Sigmoid colon (tissue), 7 donors: ENCODE measurements around the gene OTUD1. TPM values are rescaled to one million over a fixed set of nuclear protein-coding genes. Genes with fewer than 3 reads are reported as not detected.

ENCODE experiments used
- DNase-seq: peaks from one replicate; pipeline ENCODE4 v3.0.0-alpha.2; 2019
- H3K27ac ChIP-seq, 4 donors: fragments of 200-600 bp; sonication (generic); one replicate each; pipeline ENCODE4 v1.5.1; 2016 to 2019; ENCODE audit warnings: mild to moderate bottlenecking in 1 of 4
- H3K27me3 ChIP-seq, 3 donors: fragments of 200-600 bp; sonication (generic); one replicate each; pipeline ENCODE4 v1.5.1; 2019; ENCODE audit warnings: mild to moderate bottlenecking in 1 of 3
- H3K36me3 ChIP-seq, 4 donors: fragments of 200-600 bp; sonication (generic); one replicate each; pipeline ENCODE4 v1.5.1; 2016 to 2019
- H3K4me1 ChIP-seq, 4 donors: fragments of 200-600 bp; sonication (generic); one replicate each; pipeline ENCODE4 v1.5.1; 2017 to 2019
- H3K4me3 ChIP-seq, 4 donors: fragments of 200-600 bp; sonication (generic); one replicate each; pipeline ENCODE4 v1.5.1; 2017 to 2019; ENCODE audit warnings: mild to moderate bottlenecking in 2 of 4, moderate library complexity in 1 of 4
- H3K9me3 ChIP-seq, 4 donors: fragments of 200-600 bp in 3 of 4; sonication (generic) in 3 of 4; one replicate each; pipeline versions ENCODE4 v1.5.1 to v1.6.1; 2013 to 2019
- EP300 ChIP-seq, 4 donors: sonication (generic); formaldehyde crosslinking; IDR thresholded peaks; one replicate each; pipeline ENCODE4 v1.6.1; 2017; ENCODE audit warnings: antibody characterized with exemption in 4 of 4
- POLR2A ChIP-seq, 2 donors: fragments of 450-650 bp; IDR thresholded peaks; one replicate each; pipeline ENCODE4 v1.6.1; 2016; ENCODE audit warnings: antibody characterized with exemption in 2 of 2, mild to moderate bottlenecking in 2 of 2, moderate library complexity in 2 of 2
- POLR2AphosphoS5 ChIP-seq, 4 donors: sonication (generic); formaldehyde crosslinking; IDR thresholded peaks; one replicate each; pipeline ENCODE4 v1.6.1; 2017; ENCODE audit warnings: antibody characterized with exemption in 4 of 4
- WGBS, 2 donors: extraction: QIAGEN DNeasy Blood & Tissue Kit; methylation state at CpG; one replicate each; pipeline ENCODE4 v1.1.7; 2013; 5-methylcytosine and 5-hydroxymethylcytosine counted together
- intact Hi-C: fragments of 100-400 bp; cut with DNase I; formaldehyde crosslinking; loops from one replicate; pipeline ENCODE4 v1.15.1; 2023
- polyA plus RNA-seq, 3 donors: library from polyadenylated mRNA; stranded (reverse); fragments of 200-250 nt; gene quantifications; one replicate each; pipeline ENCODE4 v1.2.3, GENCODE V29; 2013
- total RNA-seq, 4 donors: library from RNA; depleted of rRNA; stranded (reverse); fragments of >200 nt; gene quantifications; one replicate each; pipeline ENCODE4 v1.1.0, GENCODE V29; 2016
- TF ChIP-seq, protein P1 (sequence below), 4 experiments: fragments of 450-650 bp in 3 of 4; fragments of 200-600 bp in 1 of 4; IDR thresholded peaks; one replicate each; pipeline ENCODE4 v1.5.1; 2016 to 2019; ENCODE audit warnings: antibody characterized with exemption in 4 of 4, mild to moderate bottlenecking in 3 of 4, moderate library complexity in 2 of 4
- donor health status: healthy with polysubstance abuse.
- donor health status: Bipolar disorder and iron deficiency.
- donor health status: healthy.

Gene OTUD1
- total and polyA plus RNA-seq, 7 donors = 6.7 to 19.2 (median 13.2) TPM

DNA sequence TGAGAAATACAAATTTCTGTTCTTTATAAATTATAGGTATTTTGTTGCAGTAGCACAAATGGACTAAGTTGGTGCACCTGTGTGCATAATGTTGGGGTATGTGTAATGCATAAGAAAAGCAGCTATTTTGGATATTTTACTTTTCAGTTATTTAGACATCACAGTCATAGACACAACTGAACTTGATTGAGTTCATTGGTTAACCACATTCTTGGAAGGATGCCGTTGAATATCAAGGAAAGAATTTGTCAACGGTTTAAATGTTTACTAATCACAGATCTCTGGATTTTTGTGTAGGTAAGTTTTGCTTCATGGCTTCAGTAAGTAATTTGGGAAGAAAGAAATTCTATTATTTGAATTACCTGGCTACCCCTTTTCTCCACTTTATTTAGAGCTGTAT is 4.1 kb downstream of the OTUD1 start:
- WGBS, 2 donors = 61 to 66% methylated on average over 2 of the region's 2 CpGs
- H3K4me1 ChIP-seq = peaks cover 0 to 35% (median 31%) of the 10 kb centered on the region in 4 donors
- no peak for DNase-seq
- peaks cover 0 to 7% (median 2%) of the 10 kb centered on the region in 4 donors for H3K36me3 ChIP-seq
- H3K9me3 ChIP-seq = no peaks in the 10 kb centered on the region
- no peak overlapping the region for H3K27ac ChIP-seq
- no peak overlapping the region for H3K4me3 ChIP-seq
- intact Hi-C loops = loop anchor here (5.0 to 10.0 kb wide), 2 partner anchors 1272 to 1441 kb away; partner anchors contain the start of gene DNAJC1
- no peak for TF ChIP-seq EP300 (IDR thresholded peaks at IDR 0.05)
- no peak for TF ChIP-seq POLR2AphosphoS5 (IDR thresholded peaks at IDR 0.05)
- TF ChIP-seq, protein P1, sequence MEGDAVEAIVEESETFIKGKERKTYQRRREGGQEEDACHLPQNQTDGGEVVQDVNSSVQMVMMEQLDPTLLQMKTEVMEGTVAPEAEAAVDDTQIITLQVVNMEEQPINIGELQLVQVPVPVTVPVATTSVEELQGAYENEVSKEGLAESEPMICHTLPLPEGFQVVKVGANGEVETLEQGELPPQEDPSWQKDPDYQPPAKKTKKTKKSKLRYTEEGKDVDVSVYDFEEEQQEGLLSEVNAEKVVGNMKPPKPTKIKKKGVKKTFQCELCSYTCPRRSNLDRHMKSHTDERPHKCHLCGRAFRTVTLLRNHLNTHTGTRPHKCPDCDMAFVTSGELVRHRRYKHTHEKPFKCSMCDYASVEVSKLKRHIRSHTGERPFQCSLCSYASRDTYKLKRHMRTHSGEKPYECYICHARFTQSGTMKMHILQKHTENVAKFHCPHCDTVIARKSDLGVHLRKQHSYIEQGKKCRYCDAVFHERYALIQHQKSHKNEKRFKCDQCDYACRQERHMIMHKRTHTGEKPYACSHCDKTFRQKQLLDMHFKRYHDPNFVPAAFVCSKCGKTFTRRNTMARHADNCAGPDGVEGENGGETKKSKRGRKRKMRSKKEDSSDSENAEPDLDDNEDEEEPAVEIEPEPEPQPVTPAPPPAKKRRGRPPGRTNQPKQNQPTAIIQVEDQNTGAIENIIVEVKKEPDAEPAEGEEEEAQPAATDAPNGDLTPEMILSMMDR (IDR thresholded peaks at IDR 0.05) = no peak
- no peak for TF ChIP-seq POLR2A (IDR thresholded peaks at IDR 0.05)
- H3K27me3 ChIP-seq = no peaks in the 10 kb centered on the region

DNA sequence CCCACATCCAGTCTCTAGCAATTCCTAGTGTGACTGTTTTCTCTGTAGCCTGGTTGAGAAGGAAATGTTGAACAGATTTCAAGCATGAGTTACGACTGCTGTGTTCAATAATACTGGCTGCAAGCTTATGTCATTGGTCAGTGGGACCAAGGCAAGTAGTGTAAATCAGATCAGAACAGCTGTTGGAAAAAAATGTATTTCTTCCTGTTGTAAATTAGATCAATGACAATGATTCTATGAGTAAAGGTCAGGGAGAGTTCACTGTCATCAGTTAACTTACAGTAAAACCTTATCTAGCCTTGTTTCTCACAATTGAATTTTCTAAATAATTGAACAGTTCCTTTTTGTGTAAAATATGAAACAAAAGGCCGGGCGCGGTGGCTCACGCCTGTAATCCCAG is 6.7 kb downstream of the OTUD1 start:
- intact Hi-C loops = loop anchor here (10.0 kb wide), 1 partner anchor 1269 kb away; no protein-coding TSS in a partner anchor
- no peak for TF ChIP-seq POLR2AphosphoS5 (IDR thresholded peaks at IDR 0.05)
- no peak for TF ChIP-seq POLR2A (IDR thresholded peaks at IDR 0.05)
- TF ChIP-seq, protein P1 (IDR thresholded peaks at IDR 0.05) = no peak
- no peak for TF ChIP-seq EP300 (IDR thresholded peaks at IDR 0.05)
- H3K9me3 ChIP-seq = no peaks in the 10 kb centered on the region
- no peak overlapping the region for H3K27ac ChIP-seq
- peaks cover 0 to 34% (median 28%) of the 10 kb centered on the region in 4 donors for H3K4me1 ChIP-seq
- H3K4me3 ChIP-seq = no peak overlapping the region
- WGBS, 2 donors = 88 to 93% methylated on average over 5 of the region's 5 CpGs
- peaks cover 0 to 7% (median 2%) of the 10 kb centered on the region in 4 donors for H3K36me3 ChIP-seq
- no peaks in the 10 kb centered on the region for H3K27me3 ChIP-seq
- no peak for DNase-seq

DNA sequence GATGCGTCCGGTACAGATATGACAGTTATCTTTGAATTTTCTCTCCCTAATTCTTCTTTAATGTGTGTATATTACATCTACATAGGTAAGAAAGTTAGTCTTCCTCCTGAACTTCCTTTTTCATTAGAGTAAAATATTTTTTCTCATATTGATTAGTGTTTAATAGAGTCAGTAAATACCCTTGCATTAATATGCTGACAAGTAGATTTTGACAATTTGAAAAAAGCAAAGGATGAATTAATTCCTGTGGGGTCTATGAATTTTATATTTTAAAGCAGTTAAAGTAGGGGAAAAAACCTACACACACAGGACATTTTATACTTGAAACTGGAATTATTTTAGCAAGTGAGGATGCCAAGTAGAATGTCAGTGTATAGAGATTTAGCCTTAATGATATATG is 9.4 kb downstream of the OTUD1 start:
- H3K27me3 ChIP-seq = no peaks in the 10 kb centered on the region
- intact Hi-C loops = loop anchor here (10.0 kb wide), 1 partner anchor 1266 kb away; no protein-coding TSS in a partner anchor
- DNase-seq = no peak
- TF ChIP-seq POLR2AphosphoS5 (IDR thresholded peaks at IDR 0.05) = no peak
- TF ChIP-seq POLR2A (IDR thresholded peaks at IDR 0.05) = no peak
- TF ChIP-seq EP300 (IDR thresholded peaks at IDR 0.05) = no peak
- TF ChIP-seq, protein P1 (IDR thresholded peaks at IDR 0.05) = no peak
- no peak overlapping the region for H3K4me3 ChIP-seq
- H3K36me3 ChIP-seq = peaks cover 0 to 5% (median 2%) of the 10 kb centered on the region in 4 donors
- H3K9me3 ChIP-seq = no peaks in the 10 kb centered on the region
- peaks cover 0 to 7% (median 5%) of the 10 kb centered on the region in 4 donors for H3K4me1 ChIP-seq
- 79 to 87% methylated on average over 2 of the region's 2 CpGs for WGBS, 2 donors
- no peak overlapping the region for H3K27ac ChIP-seq

DNA sequence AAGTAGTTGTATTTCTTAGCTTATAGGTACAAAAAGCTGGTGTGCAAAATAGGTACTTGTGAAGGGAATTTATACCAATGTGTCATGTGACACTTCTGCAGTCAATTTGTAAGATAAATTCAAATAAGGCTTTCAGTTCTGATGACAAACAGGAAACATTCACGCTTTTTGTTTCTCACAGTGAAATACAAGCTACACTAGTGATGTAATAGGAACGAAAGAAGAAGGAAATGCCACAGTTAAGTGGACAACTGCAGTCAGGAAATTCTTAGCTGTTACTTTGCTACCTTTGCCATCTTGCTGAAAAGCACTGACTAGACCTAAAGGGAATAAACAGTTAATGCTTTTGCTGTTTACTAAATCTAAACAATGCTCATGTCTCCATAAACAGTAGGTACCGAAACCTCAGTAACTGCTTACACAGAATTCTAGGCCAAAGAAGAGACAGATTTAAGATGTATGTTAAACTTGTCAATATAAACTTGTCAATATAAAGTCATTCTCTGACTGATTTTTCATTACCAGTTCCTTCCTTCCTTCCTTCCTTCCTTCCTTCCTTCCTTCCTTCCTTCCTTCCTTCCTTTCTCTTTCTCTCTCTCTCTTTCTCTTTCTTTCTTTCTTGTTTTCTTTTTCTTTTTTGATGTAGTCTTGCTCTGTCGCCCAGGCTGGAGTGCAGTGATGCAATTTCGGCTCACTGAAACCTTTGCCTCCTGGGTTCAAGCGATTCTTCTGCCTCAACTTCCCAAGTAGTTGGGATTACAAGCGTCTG is 10.1 kb downstream of the OTUD1 start:
- DNase-seq = no peak
- intact Hi-C loops = loop anchor here (10.0 kb wide), 1 partner anchor 1266 kb away; no protein-coding TSS in a partner anchor
- TF ChIP-seq POLR2A (IDR thresholded peaks at IDR 0.05) = no peak
- no peak for TF ChIP-seq POLR2AphosphoS5 (IDR thresholded peaks at IDR 0.05)
- TF ChIP-seq, protein P1 (IDR thresholded peaks at IDR 0.05) = no peak
- TF ChIP-seq EP300 (IDR thresholded peaks at IDR 0.05) = no peak
- Histone ChIP-seq H3K4me1 (peaks cover 0 to under 1% (median 0%) of the 10 kb centered on the region in 4 donors), H3K4me3 (no peak overlapping the region), H3K36me3 (peaks cover 0 to 5% (median 0%) of the 10 kb centered on the region in 4 donors), H3K27ac (no peak overlapping the region), H3K9me3 (no peaks in the 10 kb centered on the region), H3K27me3 (no peaks in the 10 kb centered on the region)
- 68 to 79% methylated on average over 7 of the region's 7 CpGs for WGBS, 2 donors
